PC-3 (cell line): ENCODE measurements around the gene CHAF1A. TPM values are rescaled to one million over a fixed set of nuclear protein-coding genes. Genes with fewer than 3 reads are reported as not detected.

Experiments
- ATAC-seq: fragments of 200-7000 bp; cut with Tn5 transposase; 2 replicates; pipeline ENCODE4 v1.9.1; 2020; ENCODE audit warnings: mild to moderate bottlenecking, moderate library complexity
- BruUV-seq: library from RNA; stranded (reverse); fragments of 400-500 nt; replicated peaks from 2 replicates; lab custom pipeline; 2021; lab: Mats Ljungman, UMichigan
- CTCF ChIA-PET: fragments of 300-600 bp; sonication (Branson Sonifier 250); formaldehyde crosslinking; loops from one replicate; lab custom pipeline; 2022; ENCODE audit warnings: antibody characterized with exemption; lab: Charles Lee
- POLR2A ChIA-PET: fragments of 300-600 bp; sonication (Branson Sonifier 250); formaldehyde crosslinking; loops from one replicate; lab custom pipeline; 2022; ENCODE audit warnings: antibody characterized with exemption; ENCODE audit not compliant: unreplicated experiment; lab: Charles Lee
- DNase-seq: peaks from one replicate; pipeline ENCODE4 v3.0.0-alpha.2; 2015
- H2AFZ ChIP-seq: fragments of 300-600 bp; sonication (generic); 2 replicates; pipeline ENCODE4 v1.6.0; 2016; ENCODE audit warnings: antibody characterized with exemption, low read length
- H3F3A ChIP-seq: fragments of 300-600 bp; sonication (generic); one replicate; pipeline ENCODE4 v1.6.0; 2017; ENCODE audit warnings: antibody characterized with exemption, low read length, control low read depth, mild to moderate bottlenecking; ENCODE audit not compliant: unreplicated experiment
- H3K27ac ChIP-seq: fragments of 300-600 bp; sonication (generic); 2 replicates; pipeline ENCODE4 v1.5.1; 2016; ENCODE audit warnings: mild to moderate bottlenecking, low read length
- H3K27me3 ChIP-seq: fragments of 300-600 bp; sonication (generic); 2 replicates; pipeline ENCODE4 v1.6.1; 2016; ENCODE audit warnings: low read length, mixed read lengths
- H3K36me3 ChIP-seq: fragments of 300-600 bp; sonication (generic); 2 replicates; pipeline ENCODE4 v1.6.1; 2016; ENCODE audit warnings: low read depth, mixed run types, low read length, mixed read lengths
- H3K4me1 ChIP-seq: fragments of 300-600 bp; sonication (generic); 2 replicates; pipeline ENCODE4 v1.5.1; 2016; ENCODE audit warnings: low read length; ENCODE audit not compliant: insufficient read depth
- H3K4me2 ChIP-seq: fragments of 300-600 bp; sonication (generic); 2 replicates; pipeline ENCODE4 v1.6.0; 2016; ENCODE audit warnings: low read length
- H3K4me3 ChIP-seq: fragments of 300-600 bp; sonication (generic); 2 replicates; pipeline ENCODE4 v1.5.1; 2016; ENCODE audit warnings: mild to moderate bottlenecking, low read length, mixed read lengths
- H3K79me2 ChIP-seq: fragments of 300-600 bp; sonication (generic); 2 replicates; pipeline ENCODE4 v1.6.1; 2017; ENCODE audit warnings: low read length, mixed read lengths
- H3K9ac ChIP-seq: fragments of 300-600 bp; sonication (generic); 2 replicates; pipeline ENCODE4 v1.6.0; 2016; ENCODE audit warnings: mild to moderate bottlenecking, low read length
- H3K9me2 ChIP-seq: fragments of 300-600 bp; sonication (generic); replicated peaks from 2 replicates; pipeline ENCODE4 v1.6.1; 2016; ENCODE audit warnings: mixed run types, low read length, mixed read lengths
- H3K9me3 ChIP-seq: fragments of 300-600 bp; sonication (generic); 2 replicates; pipeline ENCODE4 v1.6.1; 2016; ENCODE audit warnings: low read length, mixed read lengths
- H4K20me1 ChIP-seq: fragments of 300-600 bp; sonication (generic); 2 replicates; pipeline ENCODE4 v1.6.1; 2016; ENCODE audit warnings: low read length, mixed read lengths
- EZH2 ChIP-seq: fragments of 300-600 bp; sonication (generic); IDR thresholded peaks from one replicate; pipeline ENCODE4 v1.6.1; 2017; ENCODE audit warnings: antibody characterized with exemption, mild to moderate bottlenecking, low read length; ENCODE audit not compliant: unreplicated experiment
- EZH2phosphoT487 ChIP-seq: fragments of 300-600 bp; sonication (generic); IDR thresholded peaks from 2 replicates; pipeline ENCODE4 v1.6.1; 2018; ENCODE audit warnings: mild to moderate bottlenecking, antibody characterized with exemption, low read length, borderline replicate concordance
- intact Hi-C: fragments of 100-400 bp; cut with micrococcal nuclease; formaldehyde crosslinking; loops from 2 replicates; pipeline ENCODE4 v1.9.0; 2023
- total RNA-seq: library from RNA; depleted of rRNA; stranded (reverse); fragments of >200 nt; gene quantifications from 2 replicates; pipeline ENCODE4 v1.2.3, GENCODE V29; 2014
- TF ChIP-seq, protein P1 (sequence below): fragments of 300-600 bp; sonication (generic); conservative IDR thresholded peaks from 2 replicates; pipeline ENCODE4 v1.5.1; 2017; ENCODE audit warnings: antibody characterized with exemption, low read depth, mild to moderate bottlenecking, low read length

Gene CHAF1A
- total RNA-seq, 1 experiment from 2014 or later, result 48.9 TPM

DNA sequence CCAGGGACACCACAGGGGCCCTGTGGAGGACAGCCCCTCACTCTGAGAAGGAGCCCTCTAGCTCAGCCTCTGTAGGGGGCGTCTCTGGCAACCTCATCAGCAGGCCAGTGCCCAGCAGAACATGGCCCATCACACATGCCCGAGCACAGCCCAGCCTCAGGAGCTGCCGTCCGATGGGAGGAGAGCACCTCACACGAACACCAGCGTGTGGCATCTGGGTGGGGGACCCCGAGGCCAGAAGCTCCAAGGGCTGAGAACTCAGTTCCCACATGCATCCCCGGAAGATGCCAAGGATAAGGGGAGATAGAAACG, 13.4 kb upstream of the CHAF1A start:
- no peak for ATAC-seq
- no peak overlapping the region for H3K9ac ChIP-seq

DNA sequence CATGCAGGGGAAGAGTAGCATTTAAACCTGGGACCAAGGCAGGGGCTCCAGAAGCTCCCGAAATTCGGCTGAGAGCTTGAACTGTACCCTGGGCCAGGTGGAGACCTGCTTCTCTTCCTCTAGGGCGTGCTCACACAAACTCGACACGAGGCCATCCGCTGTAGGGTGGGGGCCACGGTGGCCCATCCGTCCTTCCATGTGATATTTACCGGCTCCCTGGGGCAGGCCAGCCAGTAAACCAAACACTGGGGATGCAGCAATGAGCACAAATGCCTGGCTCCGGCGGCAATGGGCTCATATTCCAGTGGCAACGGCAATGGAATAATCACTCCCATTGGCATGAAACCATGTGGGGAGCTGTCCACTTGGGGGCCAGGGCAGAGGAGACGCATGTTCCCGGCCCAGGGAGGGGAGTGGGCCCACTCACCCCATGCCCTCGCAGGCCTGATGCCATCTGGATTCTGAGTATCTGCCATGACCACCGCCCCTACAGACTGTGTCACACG, 12.9 kb upstream of the CHAF1A start:
- no peak overlapping the region for H2AFZ ChIP-seq
- no peaks in the 10 kb centered on the region for H3K36me3 ChIP-seq
- no peak for ATAC-seq
- H3K27ac ChIP-seq, result no peak overlapping the region
- ChIA-PET POLR2A (no interaction called here), CTCF (no interaction called here)
- no TSS peak for BruUV-seq
- H3K9me3 ChIP-seq, result no peaks in the 10 kb centered on the region
- H3F3A ChIP-seq, result no peaks in the 10 kb centered on the region
- no peak overlapping the region for H3K4me2 ChIP-seq
- peaks cover 16% of the 10 kb centered on the region for H3K4me1 ChIP-seq
- no peaks in the 10 kb centered on the region for H3K27me3 ChIP-seq
- peaks cover 6% of the 10 kb centered on the region; the same call in 1 of the 2 replicates for H4K20me1 ChIP-seq
- no peak for DNase-seq
- intact Hi-C loops, result no loop called here
- TF ChIP-seq EZH2, result no peak
- no peak for TF ChIP-seq EZH2phosphoT487
- TF ChIP-seq, protein P1, sequence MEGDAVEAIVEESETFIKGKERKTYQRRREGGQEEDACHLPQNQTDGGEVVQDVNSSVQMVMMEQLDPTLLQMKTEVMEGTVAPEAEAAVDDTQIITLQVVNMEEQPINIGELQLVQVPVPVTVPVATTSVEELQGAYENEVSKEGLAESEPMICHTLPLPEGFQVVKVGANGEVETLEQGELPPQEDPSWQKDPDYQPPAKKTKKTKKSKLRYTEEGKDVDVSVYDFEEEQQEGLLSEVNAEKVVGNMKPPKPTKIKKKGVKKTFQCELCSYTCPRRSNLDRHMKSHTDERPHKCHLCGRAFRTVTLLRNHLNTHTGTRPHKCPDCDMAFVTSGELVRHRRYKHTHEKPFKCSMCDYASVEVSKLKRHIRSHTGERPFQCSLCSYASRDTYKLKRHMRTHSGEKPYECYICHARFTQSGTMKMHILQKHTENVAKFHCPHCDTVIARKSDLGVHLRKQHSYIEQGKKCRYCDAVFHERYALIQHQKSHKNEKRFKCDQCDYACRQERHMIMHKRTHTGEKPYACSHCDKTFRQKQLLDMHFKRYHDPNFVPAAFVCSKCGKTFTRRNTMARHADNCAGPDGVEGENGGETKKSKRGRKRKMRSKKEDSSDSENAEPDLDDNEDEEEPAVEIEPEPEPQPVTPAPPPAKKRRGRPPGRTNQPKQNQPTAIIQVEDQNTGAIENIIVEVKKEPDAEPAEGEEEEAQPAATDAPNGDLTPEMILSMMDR, result no peak
- H3K4me3 ChIP-seq, result no peak overlapping the region
- H3K9ac ChIP-seq, result no peak overlapping the region
- no peaks in the 10 kb centered on the region for H3K9me2 ChIP-seq
- H3K79me2 ChIP-seq, result peaks cover 95% of the 10 kb centered on the region

More for the DNA sequence above, 13.4 kb upstream of the CHAF1A start:
- peaks cover 95% of the 10 kb centered on the region for H3K79me2 ChIP-seq
- H3F3A ChIP-seq, result no peaks in the 10 kb centered on the region
- no peaks in the 10 kb centered on the region for H3K27me3 ChIP-seq
- TF ChIP-seq EZH2 (no peak), EZH2phosphoT487 (no peak)
- TF ChIP-seq, protein P1, result no peak
- no peaks in the 10 kb centered on the region for H3K9me2 ChIP-seq
- H3K27ac ChIP-seq, result no peak overlapping the region
- no peaks in the 10 kb centered on the region for H3K36me3 ChIP-seq
- peaks cover 16% of the 10 kb centered on the region for H3K4me1 ChIP-seq
- H3K4me3 ChIP-seq, result no peak overlapping the region
- H2AFZ ChIP-seq, result no peak overlapping the region
- POLR2A ChIA-PET, result no interaction called here
- no peak for DNase-seq
- CTCF ChIA-PET, result interaction anchor here (0.6 kb wide), 1 partner anchor 249 kb away, joined by 5 read pairs; no protein-coding TSS in a partner anchor
- BruUV-seq, result no TSS peak
- H4K20me1 ChIP-seq, result peaks cover 6% of the 10 kb centered on the region; the same call in 1 of the 2 replicates
- intact Hi-C loops, result no loop called here
- H3K9me3 ChIP-seq, result no peaks in the 10 kb centered on the region
- H3K4me2 ChIP-seq, result no peak overlapping the region

DNA sequence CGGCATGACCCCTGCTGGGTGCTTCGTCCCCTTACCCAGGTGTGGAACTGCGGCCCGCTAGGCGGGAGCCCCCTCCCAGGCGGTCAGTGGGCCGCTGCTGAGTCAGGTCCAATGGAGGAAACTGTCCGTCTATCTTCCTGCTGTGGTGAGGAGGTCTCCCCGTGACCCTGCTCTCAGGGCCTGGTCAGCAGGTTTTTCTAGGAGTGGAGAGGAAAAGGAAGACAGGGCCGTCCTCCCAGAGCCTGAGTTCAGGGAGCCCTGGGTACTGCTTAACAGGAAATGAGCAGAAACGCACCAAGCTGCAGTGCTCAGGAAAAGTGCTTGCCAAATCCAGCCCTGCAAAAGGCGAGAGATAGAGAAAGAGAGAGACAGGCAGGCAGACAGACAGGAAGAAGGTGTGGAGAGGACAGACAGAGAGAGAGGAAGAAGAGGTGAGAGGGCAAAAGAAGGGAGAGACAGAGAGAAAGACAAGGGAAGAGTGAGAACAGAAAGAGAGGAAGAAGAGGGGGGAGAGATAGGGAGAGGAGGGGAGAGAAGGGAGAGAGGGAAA, 12.3 kb upstream of the CHAF1A start:
- Histone ChIP-seq H2AFZ (no peak overlapping the region), H3K36me3 (no peaks in the 10 kb centered on the region), H3K4me3 (no peak overlapping the region), H3K4me2 (no peak overlapping the region), H3F3A (no peaks in the 10 kb centered on the region), H3K27ac (no peak overlapping the region), H4K20me1 (peaks cover 6% of the 10 kb centered on the region; the same call in 1 of the 2 replicates), H3K9me3 (no peaks in the 10 kb centered on the region), H3K79me2 (peaks cover 95% of the 10 kb centered on the region), H3K4me1 (peaks cover 16% of the 10 kb centered on the region), H3K27me3 (no peaks in the 10 kb centered on the region), H3K9ac (no peak overlapping the region), H3K9me2 (no peaks in the 10 kb centered on the region)
- ChIA-PET CTCF (no interaction called here), POLR2A (no interaction called here)
- ATAC-seq, result no peak
- BruUV-seq, result no TSS peak
- TF ChIP-seq EZH2phosphoT487 (no peak), EZH2 (no peak)
- TF ChIP-seq, protein P1, result no peak
- DNase-seq, result no peak
- intact Hi-C loops, result no loop called here
